Stimulated activated naive CD8-positive, alpha-beta T cell treated with anti-CD3 and anti-CD28 coated beads, Interleukin-15, Interleukin-2, amounts not matched to agents 100 U/mL and 50 U/mL, for 24 hours (primary cell): ENCODE results near the gene XPNPEP3.
"Not testable (repeated sequence)": the region's sequence is repeated elsewhere in the genome, so short reads cannot be mapped to it uniquely, and the experiment has no call there.

Source experiments
- ATAC-seq: fragments of 150-1000 bp; cut with Tn5 transposase; one replicate; pipeline ENCODE4 v1.10.0; 2021
- DNase-seq: peaks from one replicate; pipeline ENCODE4 v3.0.0; 2021

The XPNPEP3 gene

DNA sequence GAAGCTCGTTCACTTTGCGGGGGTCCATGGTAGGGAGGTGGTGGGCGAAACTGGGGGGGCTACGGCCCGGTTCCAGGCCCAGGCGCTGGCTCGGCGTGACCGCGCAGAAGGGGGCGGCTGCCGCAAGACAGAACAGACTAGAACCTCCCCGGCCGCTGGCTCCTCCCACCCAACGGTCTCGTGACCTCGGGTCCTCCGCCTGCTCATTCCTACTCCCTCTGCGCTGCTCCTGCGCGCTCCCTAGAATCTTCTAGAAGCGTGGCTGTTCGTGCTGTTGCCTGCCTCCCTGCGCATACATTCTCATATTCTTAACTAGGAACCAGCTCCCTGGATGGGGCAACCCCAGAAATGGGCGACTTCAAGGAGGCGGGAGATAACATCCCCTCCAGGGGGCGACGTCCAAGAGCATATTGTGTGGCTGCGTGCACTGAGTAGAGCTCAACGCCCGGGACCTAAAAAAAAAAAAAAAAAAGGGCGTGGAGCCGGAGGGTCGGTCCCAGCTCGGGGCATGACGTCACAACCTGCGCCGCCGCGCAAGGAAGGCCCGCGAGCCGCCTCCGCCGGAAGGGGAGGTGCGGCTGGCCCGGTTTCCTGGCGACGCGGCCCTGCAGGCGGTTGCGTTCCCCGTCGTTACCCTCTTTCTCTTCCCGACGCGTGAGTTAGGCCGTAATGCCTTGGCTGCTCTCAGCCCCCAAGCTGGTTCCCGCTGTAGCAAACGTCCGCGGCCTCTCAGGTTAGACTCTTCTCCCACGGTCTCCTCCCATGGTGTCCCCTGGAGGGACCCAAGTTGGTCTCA is at the start of gene XPNPEP3, which contains the start of gene ST13:
Gene XPNPEP3, plus strand, starts transcription at position 636 of the 796 bp plus-strand sequence. Its CDS starts 34 bp downstream, at position 670.
Gene ST13, minus strand, starts transcription at position 127 of the 796 bp plus-strand sequence. Its CDS starts 99 bp downstream, at position 28.
- DNase-seq (peak; percentile 98), ATAC-seq (peak; percentile 96)

DNA sequence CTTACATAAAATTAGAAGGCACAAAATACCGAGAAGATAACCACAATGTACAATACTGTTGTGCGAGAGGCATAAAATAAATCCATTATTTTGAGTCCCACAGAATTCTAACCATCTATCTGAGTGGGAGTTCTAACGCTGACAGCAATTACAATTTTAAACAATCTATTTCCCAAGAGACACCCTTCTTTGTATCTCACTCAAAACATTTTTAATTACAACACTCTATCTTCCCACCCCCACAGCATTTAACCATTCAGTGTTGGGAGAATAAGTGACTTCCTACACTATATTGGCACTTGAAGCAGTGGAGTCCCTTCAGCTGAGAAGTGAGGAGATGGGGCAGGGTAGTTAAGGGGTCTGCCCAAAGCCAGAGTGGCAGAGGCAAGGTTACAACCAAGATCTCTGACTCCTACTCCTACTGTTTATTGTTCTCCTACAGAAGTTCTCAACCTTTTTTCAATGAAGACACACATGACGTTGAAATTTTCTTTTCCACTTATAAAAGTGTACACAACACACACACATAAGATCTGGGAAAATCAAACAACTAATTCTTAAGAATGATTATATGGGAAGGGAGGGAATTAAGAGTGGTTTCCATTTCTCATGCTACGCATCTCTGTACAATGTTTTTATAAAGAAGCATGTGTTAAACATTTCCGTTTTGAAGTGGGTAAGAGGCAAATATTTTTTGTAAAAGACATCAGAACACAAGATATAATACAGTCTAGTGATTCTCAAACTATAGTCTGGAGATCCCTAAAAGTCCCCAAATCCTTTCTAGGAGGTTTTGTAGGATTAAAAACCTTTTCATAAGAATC is 48.7 kb upstream of the XPNPEP3 start:
- ATAC-seq, result no peak
- no peak for DNase-seq

DNA sequence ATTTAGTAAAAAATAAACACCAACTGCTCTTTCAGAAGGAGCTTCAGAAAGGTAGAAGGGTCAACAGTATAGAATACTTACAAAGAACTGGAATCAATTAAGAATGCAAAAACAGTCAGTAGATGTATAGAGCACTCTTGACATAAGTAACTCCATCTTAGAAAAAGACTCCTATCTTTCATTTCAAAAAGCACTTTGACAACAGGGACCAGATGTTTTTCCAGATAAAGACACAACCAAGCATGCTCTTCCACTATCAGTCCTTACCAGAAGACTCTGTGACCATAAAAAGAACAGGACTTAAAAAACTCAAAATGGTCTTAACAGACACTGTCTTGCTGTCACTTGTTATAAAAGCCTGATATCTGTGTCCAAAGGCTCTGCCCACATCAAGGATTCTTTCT is 43.0 kb upstream of the XPNPEP3 start:
- no peak for DNase-seq
- no peak for ATAC-seq

DNA sequence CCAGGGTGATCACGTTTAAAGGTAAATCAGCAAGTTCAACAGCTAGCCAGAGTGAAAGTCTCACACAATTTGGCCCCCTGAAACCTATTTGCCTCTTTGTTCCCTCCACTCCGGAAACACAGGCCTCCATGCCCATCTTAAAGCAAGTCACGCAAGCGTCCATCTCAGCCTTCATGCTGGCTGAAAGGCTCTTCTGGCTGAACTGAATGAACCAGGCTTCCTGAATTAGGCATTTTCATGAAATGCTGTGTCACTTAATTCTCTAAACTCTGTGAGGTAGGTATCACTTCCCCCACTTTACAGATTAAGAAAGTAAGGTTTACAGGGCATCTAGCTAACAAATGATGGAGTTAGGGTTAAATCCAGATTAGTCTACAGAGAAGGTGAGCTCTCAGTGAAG is 39.2 kb upstream of the XPNPEP3 start:
- DNase-seq, result no peak
- no peak for ATAC-seq

DNA sequence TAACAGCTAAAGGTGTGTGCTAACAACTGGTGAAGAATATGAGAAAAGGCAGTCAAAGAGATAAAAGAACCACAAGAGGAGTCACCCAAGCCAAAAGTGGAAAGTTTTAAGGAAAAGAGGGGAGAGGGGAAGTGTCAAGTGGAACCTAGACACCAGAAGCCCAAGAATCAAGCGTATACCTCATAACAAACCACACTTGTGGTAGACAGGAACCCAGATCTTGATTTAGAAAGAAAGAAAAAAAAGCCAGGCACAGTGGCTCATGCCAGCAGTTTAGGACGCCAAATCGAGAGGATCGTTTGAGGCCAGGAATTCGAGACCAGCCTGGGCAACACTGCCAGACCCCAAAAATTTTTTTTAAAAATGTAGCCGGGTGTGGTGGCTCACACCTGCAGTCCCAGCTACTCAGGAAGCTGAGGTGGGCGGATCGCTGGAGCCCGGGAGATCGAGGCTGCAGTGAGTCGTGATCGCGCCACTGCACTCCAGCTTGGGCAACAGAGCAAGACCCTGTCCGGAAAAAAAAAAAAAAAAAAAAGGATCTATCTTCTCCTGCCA is 38.7 kb upstream of the XPNPEP3 start:
- ATAC-seq (no peak), DNase-seq (no peak)

DNA sequence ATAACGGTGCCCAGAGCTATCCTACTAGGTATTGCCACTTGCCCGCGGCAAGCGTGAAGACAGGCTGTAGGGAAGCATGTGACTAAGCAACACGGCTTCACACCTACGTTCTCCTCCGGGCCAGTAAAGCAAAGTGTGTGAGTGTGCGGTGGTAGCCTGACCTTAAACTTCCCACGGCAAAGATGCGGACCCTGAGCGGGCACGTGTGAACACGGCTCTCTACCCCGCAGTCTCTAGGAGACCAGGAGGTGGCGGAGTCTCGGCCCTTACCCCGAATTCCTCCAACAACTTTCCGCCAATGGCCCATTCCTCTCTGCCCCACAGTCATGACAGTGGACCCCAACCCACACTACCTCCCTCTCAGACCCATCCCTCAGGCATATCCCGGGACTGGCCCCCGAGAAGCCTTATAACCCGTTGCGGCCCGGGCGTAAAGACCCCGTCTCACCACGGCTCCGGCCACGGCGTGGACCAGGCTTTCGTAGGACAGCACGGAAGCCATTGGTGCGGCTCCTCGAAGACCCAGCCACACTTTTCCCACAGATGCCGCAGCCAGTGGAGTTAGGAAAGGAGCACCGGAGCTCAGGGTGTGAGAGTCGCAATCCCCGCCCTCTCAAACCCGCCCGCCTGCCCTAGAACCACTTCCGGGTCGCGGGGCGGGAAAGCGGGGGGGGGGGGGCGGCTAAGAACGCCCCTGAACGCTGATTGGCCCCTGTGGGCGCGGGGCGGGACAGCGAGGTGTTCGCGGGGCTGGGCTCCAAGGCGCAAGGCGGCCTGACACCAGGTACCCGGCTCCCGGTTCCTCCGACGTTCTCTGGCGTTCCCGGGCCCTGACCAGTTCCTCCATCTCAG is 38.0 kb upstream of the XPNPEP3 start, which contains the start of gene SLC25A17:
Gene SLC25A17, minus strand, starts transcription at position 600 of the 852 bp plus-strand sequence. Its CDS starts 98 bp downstream, at position 502.
- DNase-seq (peak; percentile 91), ATAC-seq (peak; percentile 94)

DNA sequence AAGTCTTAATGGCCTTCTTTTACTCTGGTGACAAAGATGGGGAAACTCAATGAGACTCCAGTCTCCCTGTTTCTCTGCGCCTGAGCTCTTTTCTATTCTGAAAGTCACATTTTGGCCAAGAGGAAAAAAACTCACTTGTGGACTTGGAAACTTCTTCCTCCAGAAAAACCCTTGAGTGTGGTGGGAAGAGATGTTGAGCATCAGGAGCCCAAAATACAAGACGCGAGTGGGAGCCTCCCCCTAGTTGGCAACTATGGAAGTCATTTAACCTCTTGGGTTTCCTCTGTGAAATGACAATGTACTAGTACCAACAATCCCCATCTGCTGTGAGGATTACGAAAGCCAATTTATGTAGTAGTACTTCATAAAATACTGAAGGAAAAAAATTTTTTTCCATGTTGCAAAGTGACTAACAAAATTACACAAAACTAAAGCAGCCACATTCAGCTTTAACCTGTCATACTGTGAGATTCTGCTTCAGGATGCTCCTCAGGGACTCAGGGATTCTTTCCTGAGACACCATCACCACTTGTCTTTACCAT is 37.3 kb upstream of the XPNPEP3 start:
- no peak for ATAC-seq
- DNase-seq, result no peak

DNA sequence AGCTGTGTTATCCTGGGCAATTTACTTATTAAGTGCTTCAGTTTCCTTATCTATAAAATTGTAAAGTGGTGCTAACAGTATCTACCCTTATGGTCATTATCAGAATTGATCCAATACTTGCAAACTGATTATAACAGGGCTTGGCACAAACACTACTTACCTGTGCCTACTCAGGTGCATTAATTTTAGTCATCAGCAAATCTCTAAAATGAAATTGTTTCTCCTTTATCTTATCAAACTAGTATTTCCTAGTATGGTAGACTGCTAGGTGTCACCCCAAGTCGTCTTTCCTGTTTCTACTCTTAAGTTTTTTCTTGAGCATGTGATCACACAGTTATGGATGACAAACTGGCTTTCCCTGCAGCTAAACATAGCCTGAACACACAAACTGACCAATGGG is 33.5 kb upstream of the XPNPEP3 start:
- ATAC-seq (no peak), DNase-seq (no peak)

DNA sequence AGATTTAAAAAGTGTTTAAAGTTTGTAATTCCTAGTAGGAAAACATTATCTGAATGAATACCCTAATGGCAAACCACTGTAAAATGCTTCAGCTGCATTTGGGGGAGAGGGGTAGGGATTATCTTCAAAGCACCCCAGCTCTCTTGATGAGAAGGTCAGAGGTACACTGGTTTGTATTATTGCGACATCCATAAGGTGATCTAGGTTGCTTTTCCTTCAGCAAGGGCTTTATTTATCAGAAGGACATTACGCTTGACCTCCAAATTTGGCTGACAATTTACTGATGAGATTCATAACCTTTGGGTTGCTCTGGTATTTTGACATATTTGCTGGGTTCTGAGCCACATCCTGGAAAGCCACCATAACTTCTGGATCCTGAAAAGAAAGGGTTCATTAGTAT is 30.7 kb upstream of the XPNPEP3 start:
- DNase-seq, ATAC-seq: not testable (repeated sequence)

DNA sequence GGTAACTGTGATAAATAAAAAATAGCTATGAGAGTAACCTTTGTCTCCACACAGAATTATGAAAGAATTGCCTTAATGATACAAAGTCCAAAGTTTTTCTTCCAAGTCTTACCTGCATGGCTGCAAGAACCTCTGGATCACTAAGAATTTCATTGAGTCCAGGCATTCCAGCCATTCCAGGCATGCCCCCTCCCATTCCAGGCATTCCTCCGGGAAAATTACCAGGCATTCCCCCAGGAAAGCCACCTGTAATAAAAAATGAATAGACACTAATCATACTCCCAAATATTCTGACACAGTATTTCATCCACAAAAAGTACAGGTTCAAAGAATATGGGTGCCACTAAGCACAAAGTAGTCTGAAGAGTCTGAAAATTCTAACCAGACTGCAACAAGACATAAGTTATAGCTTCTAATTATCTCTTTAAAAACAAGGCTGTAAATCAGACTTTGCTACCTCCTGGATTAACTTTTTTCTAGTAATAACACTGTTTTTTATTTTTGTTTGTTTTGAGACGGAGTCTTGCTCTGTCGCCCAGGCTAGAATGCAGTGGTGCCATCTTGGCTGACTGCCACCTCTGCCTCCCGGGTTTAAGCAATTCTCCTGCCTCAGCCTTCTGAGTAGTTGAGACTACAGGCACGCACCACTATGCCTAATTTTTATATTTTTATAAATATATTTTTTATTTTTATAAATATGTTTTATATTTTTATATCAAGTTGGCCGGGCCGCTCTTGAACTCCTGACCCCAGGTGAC is 29.8 kb upstream of the XPNPEP3 start:
- DNase-seq, result no peak
- ATAC-seq, result no peak

DNA sequence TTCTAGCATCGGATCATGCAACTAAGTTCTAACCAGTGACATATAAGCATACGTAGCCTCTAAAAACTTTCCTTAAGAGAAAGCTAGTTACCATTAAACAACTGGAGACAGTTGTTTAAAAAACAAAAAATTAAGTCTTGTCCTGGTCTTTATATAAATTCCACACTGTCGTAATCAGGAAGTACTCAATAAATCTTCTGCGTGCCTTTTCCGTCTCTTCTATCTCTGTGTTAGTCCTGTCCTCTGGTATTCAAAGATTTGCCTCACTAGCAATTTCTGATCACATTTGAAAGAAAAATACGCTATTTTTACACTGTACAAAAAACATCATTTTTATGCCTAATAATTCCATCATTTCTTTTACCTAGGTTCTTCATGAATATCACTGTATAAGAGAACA is 27.8 kb upstream of the XPNPEP3 start:
- ATAC-seq, result no peak

DNA sequence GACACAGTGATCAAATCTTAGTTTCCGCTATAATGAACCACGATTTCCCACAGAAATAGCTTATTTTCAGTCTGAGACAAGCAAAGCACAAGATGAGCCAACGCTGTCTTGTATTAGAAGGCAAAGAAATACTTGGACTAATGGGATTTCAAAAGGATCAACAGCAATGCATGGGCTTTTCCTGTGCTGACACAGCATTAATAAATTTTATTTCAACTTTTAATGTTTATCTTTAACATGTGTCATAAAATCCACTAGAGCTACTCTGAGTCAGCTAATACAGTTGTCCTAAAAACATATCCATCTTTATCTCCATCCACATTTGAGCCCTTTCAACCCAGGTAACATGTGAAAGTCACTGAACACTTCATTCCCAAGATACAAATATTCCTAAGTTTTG is 22.3 kb upstream of the XPNPEP3 start:
- ATAC-seq, result no peak
- DNase-seq, result no peak

More for the DNA sequence above, 27.8 kb upstream of the XPNPEP3 start:
- DNase-seq, result no peak

DNA sequence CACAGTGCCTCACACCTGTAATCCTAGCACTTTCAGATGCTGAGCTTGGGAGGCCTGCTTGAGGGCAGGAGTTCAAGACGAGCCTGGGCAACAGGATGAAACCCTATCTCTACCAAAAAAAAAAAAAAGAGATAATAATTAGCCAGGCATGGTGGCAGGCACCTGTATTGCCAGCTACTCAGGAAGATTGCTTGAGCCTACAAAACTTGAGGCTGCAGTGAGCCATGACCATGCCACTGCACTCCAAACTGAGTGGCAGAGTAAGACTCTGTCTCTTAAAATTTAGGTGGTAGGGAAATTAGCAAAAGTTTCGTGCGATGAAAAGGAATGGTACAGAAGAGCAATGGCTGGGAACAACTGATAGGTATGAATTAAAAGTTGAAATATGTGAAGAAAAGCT is 18.5 kb upstream of the XPNPEP3 start:
- no peak for DNase-seq
- ATAC-seq, result no peak

DNA sequence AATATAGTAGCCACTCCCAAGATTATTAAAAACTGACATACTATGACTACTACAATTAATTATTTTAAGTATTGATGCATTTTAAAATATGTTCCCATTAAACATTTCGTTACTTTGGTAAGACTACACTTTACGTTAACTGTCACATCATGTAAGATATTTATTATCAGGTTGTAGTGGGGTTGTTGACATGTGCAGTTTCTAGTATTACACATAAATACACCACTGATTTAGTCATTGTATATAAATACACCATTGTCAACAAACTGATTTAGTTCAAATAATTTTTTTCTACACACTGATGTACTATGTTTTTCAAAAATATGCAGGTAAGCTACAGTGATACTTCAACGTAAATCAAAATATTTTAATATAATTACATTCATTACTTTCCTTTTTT is 12.0 kb upstream of the XPNPEP3 start:
- DNase-seq (no peak), ATAC-seq (no peak)

DNA sequence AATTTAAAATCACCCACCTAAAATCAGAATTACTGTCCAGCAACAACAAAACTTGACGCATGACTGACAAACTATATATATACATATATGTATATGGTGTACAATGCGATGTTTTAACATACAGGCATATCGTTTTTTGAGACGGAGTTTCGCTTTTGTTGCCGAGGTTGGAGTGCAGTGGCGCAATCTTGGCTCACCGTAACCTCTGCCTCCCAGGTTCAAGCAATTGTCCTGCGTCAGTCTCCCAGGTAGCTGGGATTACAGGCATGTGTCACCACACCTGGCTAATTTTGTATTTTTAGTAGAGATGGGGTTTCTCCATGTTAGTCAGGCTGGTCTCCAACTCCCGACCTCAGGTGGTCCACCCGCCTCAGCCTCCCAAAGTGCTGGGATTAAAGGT is 11.1 kb upstream of the XPNPEP3 start:
- ATAC-seq, result not testable (repeated sequence)

DNA sequence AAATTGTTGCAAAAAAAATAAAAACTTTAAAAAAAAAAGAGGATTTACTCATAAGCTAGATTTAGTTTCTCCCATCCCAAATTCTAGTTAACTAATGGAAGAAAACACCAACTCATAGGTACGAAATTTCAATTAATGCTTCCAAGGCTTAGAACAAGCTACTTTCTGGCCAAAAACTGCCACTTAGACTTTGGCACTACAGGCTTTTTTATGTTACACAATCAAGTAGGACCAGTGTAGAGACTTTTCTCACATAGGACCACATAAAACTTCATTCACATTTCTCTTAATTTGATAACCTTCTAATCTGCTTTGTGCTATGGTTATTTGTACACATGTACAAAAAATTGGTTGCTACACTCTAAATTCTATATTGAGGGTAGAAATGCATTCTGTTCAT is 3.6 kb upstream of the XPNPEP3 start:
- no peak for DNase-seq
- ATAC-seq, result no peak

More for the DNA sequence above, 11.1 kb upstream of the XPNPEP3 start:
- not testable (repeated sequence) for DNase-seq

DNA sequence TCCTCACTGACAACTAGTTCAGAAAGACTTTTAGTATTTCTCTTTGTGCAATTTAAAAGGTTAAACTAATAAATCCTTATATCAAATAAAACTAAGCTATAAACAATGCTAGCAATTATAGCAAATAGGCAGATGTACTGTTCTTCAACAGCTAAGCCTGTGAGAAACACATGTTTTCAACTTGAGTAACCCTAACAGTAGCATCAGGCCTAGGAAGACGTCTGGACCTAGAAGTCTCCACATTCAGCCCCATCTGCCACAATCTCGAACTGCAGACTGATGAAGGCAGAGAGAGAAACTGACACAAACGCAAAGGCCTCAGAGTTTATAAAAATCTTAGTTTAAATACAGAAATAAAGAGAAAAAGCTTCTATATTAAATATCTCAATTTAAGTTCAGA is 3.0 kb upstream of the XPNPEP3 start:
- DNase-seq, result no peak
- no peak for ATAC-seq

DNA sequence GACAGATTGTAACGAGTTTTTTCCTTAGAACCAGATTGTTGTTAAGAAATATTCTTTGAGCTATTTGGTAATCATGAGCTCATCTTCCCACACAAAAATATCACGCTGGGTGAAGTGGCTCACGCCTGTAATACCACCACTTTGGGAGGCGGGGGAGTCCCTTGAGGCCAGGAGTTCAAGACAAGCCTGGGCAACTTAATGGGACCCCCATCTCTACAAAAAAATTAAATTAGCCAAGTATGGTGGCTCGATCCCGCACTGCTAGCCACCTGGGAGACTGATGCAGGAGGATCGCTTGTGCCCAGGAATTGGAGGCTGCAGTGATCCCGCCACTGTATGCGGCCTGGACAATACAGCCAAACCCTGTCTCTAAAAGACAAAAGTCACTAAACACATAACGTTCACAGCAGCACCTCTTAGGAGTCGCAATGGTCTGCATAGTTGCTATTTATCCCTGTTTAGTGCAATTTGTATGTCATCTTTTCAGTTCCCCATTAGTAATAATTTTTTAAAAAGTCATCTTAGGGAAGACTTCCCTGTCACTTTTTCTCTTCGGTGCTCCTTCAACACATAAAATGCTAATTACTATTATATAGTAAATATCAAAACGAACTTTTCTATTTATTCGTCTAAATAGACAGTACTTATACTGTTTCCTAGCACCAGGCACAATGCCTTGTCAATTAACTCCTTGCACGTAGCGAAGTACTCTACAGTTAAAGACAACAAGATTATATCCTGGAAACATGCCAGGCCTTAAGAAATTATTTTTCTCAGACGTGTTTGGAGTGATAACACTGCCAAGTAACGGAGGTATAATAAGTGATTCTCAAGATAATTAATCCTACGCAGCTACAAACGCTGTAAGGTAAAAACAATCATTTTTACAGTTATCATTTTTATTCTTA is 1.6 kb upstream of the XPNPEP3 start:
- DNase-seq (peak; percentile 27), ATAC-seq (no peak)

DNA sequence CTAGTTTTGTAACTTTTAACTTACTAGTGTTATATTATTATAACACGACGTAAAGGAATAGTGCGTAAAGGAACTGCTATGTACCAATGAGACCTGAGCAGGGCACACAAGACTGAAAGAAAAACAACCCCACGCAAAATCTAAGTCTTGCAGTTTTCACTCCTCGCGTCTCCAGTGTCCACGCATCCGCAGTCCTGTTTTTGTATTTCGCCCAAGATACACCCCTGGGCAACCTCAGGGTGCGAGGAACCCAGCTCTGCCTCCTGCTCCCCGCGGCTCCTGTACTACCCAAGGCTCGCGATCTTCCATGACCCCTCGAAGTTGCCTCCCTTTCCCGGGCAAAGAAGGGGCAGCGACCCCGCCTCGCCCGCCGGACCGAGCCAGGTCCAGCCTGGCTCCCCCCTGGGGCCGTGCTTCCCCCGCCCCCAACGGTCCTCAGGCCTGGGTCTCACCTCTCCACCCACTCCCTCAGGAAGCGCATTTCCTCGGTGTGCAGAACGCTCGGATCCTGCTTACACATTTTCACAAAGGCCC is 902 bp upstream of the XPNPEP3 start:
- DNase-seq (no peak), ATAC-seq (peak; percentile 11)
